SH-SY5Y (cell line): ENCODE results near the gene DNAJC7.

Experiments
- GATA2 ChIP-seq: IDR thresholded peaks from 2 replicates; pipeline ENCODE4 v1.6.1; 2011; ENCODE audit warnings: mild to moderate bottlenecking, low read depth, low read length
- GATA3 ChIP-seq: IDR thresholded peaks from 2 replicates; pipeline ENCODE4 v1.6.1; 2011; ENCODE audit warnings: low read depth, mild to moderate bottlenecking, low read length, moderate library complexity

Gene DNAJC7

DNA sequence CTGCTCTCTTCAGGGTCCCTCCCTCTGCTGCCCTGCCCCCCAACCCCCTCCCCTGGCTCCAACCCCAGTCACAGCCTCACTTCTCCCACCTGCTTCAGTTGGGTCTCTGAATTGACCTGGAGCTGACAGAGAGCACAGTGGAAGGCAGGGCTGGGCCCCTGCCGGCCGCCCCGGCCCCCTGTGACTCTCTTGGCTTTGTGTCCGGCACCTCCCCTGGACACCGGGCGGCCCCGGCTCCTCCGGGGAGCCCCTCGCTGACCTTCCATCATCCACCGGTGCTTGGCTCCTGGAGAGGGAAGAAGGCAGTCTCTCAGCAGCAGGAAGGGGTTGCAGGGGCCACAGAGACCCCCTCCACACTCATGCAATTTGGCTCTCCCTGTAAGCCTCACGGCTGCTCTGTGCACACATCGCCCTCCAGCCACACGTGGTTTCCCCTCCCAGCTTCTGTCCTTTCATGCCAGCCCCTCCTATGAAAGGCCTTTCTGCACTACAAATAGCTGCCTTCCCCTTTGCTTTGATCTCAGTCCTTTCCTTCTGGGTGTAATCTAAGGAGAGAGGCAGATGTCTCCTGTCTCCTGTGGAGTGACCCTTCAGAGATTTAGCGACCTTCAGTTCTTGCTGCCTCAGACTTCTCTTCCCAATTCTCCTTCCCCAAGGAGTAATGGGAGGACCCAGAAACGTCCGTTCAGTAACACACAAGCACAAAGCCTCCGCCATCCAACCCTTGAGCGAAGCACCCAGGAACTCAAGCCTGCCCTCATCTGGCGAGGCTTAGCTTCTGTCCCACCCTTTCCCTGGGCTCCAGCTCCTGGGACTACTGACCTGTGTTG, 10.9 kb upstream of the DNAJC7 start:
- TF ChIP-seq GATA3 (no peak), GATA2 (no peak)

DNA sequence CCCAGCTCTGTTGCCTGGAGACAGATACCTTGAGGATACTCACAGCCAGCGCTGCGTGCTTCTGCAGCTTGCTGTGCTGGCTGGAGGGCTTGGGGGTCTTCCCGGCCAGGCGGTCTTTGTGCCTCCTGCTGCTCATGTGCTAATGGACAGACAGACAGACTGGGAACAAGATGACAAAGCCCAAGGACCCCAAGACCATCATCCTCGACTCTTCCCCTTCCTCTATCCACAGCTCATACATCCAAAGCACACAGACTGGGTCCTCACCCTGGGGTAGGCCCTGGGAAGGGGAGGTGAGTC, 10.3 kb upstream of the DNAJC7 start:
- TF ChIP-seq GATA2 (no peak), GATA3 (no peak)

DNA sequence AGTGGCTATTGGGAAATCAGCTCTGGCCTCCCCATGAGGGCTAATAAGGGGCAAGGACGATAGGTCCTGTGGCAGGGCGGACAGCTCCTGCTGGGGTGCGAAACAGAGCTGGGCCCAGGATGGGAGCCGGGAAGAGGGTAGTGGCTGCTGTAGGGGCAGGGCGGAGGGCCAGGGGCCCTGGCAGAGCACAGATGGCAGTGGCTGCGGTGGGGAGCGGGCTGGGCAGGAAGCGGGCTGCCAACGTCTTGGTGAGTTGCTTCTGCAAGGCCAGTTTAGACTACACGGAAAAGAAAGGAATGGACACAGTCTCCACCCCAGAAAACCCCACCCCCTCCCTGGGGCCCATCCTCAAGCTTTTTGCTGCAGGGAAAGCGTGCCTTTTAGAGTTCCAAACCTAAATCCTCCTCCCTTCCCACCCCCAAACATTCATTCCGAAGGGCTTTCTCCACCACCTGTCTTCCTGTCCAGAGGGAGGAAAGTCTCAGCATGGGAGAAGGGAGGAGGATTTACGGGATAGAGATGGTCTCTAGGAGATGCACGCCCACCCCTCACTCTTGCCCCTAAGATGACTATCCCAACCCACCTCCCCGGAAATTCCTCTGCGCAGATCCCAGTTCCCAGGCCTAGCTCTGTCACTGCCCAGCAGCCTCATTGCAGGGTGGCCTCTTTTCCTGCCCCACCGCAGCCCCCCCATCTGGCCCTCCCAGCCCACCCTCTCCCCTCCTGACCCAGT, 9.8 kb upstream of the DNAJC7 start:
- TF ChIP-seq GATA3 (no peak), GATA2 (no peak)

DNA sequence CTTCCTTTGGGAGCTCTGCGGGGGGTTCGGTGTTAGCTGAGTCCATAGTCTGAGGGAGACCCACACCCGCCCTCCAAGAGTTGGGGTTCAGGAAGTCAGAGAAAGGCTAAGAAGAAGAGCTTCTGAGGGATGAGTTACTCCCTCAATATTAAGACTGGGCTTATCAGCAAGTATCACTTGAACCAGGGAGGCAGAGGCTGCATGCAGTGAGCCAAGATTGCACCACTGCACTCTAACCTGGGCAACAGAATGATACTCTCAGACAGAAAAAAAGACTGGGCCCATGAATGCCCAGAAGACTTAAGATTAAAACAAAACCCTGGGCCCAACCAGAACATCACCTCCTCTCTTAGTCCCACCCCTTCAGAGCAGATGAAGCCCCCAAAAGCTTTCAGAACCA, 8.7 kb upstream of the DNAJC7 start:
- TF ChIP-seq GATA2 (no peak), GATA3 (no peak)

DNA sequence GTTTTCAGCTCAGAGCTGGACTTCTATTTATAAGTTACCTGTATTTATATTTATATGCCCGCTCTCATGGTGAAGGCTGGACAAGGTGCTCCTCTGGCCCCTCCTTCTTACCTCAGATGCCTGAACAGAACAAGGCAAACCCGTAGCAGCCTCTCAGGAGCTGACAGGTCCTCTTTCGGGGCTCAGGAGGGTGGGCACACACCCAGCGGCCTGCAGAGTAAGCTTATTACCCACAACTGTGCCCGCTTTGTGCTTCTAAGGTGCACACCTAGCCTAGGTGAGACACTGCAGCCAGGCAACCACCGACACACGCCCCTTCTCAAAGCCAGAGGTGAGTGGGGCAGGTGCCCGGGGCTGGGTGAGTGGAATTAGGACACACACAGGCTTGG, 7.9 kb upstream of the DNAJC7 start:
- TF ChIP-seq GATA3 (no peak), GATA2 (no peak)

DNA sequence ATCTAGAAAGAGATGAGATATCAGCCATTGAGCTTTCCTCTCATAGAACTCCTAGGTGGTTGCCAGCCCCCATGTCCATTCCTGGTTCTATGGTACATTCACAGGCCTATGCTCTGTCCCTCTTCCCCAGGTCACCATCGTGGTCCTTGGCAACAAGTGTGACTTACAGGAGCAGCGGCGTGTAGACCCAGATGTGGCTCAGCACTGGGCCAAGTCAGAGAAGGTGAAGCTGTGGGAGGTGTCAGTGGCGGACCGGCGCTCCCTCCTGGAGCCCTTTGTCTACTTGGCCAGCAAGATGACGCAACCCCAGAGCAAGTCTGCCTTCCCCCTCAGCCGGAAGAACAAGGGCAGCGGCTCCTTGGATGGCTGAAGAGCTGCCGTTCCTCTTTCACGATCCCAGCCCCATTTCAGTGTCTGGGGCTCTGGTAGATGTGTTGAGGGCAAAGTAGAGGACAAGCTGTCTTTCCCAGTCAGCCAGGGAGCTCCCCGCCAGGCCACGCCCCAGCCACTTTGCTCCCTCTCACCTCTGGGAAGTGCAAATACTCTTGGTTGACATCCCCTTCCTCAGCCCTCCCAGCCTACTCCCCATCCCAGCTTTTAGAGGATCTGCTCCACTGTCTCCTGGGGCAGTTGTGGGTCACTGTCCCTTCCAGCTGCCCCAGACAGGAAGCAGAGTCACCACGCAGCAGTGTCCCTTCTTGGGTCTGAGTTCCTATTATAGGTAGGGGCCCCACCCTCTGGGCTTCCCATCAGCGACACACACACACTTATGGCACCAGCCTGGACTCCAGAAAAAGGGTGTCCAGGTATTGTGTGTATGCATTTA, 6.5 kb upstream of the DNAJC7 start:
- TF ChIP-seq GATA3 (no peak), GATA2 (no peak)

DNA sequence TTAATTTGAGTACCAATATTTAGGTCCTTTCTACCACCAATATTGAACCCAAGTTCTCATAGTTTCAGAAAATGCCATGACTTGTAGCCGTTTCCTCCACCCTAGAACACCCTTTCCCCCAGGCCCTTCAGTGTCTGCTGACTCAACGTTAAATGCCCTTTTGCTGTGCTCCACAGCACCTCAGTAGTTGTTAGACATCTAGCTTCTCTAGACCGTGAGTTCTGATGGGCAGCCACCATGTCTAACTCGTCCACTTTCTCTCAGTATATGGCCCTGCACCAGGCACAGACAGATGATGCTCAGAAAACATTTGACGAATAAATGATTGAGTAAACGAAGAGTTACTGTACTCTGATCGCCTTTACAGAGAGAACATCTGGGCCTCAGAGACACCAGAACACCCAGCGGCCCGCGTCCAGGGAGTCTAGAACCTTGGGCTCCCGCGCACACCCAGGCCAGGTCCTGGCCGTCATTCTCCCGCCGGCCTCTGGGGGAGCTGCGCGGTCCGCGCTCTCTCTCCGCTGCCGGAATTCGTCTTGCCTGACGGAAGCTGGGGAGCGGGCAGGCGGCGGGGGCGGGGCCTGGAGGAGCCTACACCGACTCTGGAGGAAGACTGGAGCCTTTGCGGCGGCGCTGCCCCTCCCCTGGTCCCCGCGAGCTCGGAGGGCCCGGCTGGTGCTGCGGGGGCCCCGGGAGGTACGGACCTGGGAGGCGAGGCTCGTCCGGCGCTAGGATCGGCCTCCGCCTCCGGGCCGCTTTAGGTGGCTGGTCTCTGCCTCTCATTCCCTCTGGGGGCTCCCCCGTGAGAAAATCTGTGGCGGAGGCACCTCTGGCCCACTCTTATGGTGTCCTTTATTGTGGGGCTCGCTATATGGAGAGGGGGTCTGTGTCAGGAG, 2.5 kb upstream of the DNAJC7 start, which contains the start of gene NKIRAS2:
TSS of gene NKIRAS2 (plus strand) at position 582 of the 896 bp plus-strand sequence. CDS start 1,488 bp downstream, outside the sequence.
- no peak for TF ChIP-seq GATA2
- TF ChIP-seq GATA3, result no peak

DNA sequence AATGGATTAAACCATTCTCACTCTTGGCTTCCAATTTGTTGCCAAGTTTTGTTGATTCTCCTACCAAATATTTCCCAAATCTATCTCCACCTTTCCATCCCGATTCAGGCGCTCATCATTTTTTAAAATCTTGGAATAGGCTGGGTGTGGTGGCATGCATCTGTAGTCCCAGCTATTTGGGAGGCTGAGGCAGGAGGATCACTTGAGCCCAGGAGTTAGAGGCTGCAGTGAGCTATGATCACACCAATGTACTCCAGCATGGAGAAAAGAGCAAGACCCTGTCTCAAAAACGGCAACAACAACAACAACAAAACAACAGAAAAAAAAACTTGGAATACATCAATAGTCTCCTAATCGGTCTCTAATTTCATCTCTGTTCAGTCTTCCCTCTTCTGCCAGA, 1.7 kb upstream of the DNAJC7 start:
- TF ChIP-seq GATA2 (no peak), GATA3 (no peak)

DNA sequence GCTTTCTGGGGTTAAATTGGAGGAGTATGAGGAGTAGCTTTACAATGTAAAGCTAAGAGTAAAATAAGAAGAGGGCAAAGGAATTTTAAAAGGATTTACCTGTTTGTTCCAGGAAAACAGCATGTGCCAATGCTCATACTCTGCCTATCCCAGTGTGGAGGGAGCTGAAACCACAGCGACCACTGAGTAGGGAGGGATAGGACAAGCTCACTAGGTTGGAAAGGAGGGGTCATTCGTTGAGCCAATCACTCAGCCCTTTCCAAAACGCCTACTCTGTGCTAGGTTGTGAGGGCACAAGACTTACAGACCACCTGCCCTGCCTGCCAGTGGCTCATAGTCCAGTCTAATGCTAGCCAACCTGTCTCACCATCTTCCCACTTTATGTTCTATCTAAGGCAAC, 1.1 kb upstream of the DNAJC7 start:
- TF ChIP-seq GATA2, result no peak
- TF ChIP-seq GATA3, result no peak

DNA sequence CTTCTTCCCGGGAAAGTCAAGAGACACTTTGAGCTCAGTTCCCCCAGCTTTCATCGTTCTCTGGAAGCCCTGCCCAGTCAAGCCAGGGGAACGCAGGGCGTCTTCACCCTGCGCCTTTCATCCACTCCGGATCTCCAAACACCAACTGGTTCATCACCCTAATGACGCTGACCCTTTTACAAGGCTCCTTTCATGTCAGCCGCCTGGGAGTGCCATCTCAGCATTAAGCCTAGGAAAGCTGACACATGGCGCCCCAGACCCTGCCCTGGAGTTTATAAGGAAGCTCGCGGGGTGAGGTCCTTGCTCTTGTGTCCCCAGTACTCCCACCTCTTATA, 594 bp upstream of the DNAJC7 start:
- no peak for TF ChIP-seq GATA2
- TF ChIP-seq GATA3, result no peak

DNA sequence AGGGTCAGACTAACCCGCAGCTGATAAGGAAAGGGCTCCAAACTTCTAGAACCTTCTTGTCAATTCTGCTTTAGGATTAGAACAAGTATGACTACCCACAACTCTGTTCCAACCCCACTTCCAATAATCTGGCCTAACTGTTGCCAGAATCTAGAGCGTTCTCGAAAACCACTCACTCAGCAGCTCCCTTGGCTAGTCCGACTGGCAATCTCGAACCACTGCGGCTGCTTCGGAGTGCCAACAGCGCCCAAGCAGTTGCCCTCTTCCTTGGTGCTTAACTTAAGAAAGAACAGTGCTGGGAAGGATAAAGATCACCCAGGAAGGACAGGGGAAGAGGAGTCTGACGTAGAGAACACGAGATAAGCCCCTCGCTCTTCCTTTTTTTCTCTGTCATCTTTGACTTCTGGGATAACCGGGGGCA, 818 bp downstream of the DNAJC7 start:
- TF ChIP-seq GATA3 (no peak), GATA2 (no peak)

DNA sequence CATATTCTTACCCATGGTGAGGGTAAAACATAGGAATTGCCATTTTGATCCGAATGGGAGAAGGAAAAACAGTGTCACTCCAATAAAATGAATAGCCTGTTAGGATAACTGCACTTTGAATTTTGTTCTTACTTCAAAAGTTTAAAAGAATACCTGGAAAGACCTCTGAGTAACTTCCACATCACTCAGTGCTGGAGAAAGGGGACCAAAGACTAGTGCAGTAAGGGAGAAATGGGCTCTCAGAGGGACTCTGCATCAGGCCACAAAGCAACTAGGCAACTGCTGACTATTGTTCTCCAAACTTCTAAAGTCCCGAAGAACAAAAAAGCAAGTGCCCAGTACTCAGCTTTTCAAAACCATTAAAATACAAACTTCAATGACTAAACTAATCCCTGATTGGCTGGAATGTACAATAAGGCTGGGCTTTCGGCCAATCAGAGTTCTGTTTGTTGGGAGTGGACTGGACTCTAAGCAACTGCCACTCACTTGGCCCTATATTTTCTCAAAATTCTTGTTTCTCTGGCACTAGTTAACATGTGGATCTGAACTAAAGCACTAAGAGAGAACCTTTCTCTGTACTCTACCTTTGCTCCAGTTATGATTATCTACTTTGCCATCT, 6.2 kb downstream of the DNAJC7 start:
- TF ChIP-seq GATA3, result no peak
- no peak for TF ChIP-seq GATA2

DNA sequence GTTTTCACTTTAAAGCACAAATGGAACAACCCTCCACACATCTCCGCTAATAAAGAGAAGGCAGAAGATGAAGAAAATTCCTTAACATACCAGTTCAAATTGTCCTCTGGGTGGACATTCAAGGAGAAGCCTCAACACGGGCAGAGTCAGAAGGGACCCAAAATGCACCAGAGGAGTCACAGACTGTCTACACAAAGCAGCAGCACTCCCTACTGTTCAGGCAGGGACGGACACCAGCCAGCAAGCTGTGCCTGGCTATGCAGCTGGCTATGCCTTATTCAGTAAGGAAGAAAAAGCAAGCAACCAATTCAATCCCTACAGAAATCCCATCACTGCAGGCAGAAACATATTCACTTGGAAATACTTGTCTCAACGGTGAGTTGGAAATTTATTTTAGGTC, 8.1 kb downstream of the DNAJC7 start:
- TF ChIP-seq GATA3 (no peak), GATA2 (no peak)
